SK-N-MC (cell line): ENCODE data around the gene ERP44.
"Not testable (repeated sequence)": the region's sequence is repeated elsewhere in the genome, so short reads cannot be mapped to it uniquely, and the experiment has no call there.

Source experiments
- DNase-seq: peaks from one replicate; pipeline ENCODE4 v3.0.0-alpha.2; 2011; ENCODE audit warnings: low read depth, low spot score
- H3K27ac ChIP-seq: fragments of 200-600 bp; sonication (generic); 2 replicates; pipeline ENCODE4 v1.5.1; 2016; ENCODE audit warnings: mixed run types
- H3K36me3 ChIP-seq: fragments of 200-600 bp; sonication (generic); 2 replicates; pipeline ENCODE4 v1.6.1; 2017; ENCODE audit warnings: antibody characterized with exemption, low read length, mixed read lengths; ENCODE audit not compliant: insufficient read depth
- H3K4me3 ChIP-seq: fragments of 200-600 bp; sonication (generic); 2 replicates; pipeline ENCODE4 v1.5.1; 2016
- H3K9ac ChIP-seq: fragments of 200-600 bp; sonication (generic); 2 replicates; pipeline ENCODE4 v1.8.0; 2017; ENCODE audit warnings: mixed run types, mixed read lengths; ENCODE audit not compliant: insufficient read length
- H3K9me3 ChIP-seq: fragments of 200-600 bp; sonication (generic); 2 replicates; pipeline ENCODE4 v1.6.1; 2017; ENCODE audit warnings: low read depth, mild to moderate bottlenecking, antibody characterized with exemption, low read length, moderate library complexity, mixed read lengths
- EZH2 ChIP-seq: fragments of 200-600 bp; sonication (generic); IDR thresholded peaks from one replicate; pipeline ENCODE4 v1.6.1; 2017; ENCODE audit warnings: antibody characterized with exemption
- FOXP2 ChIP-seq: optimal IDR thresholded peaks from 2 replicates; pipeline ENCODE3; 2011; ENCODE audit warnings: mild to moderate bottlenecking, moderate library complexity; ENCODE audit not compliant: insufficient read depth; ENCODE audit errors: extremely low read length, control extremely low read depth
- POLR2AphosphoS5 ChIP-seq: IDR thresholded peaks from 2 replicates; pipeline ENCODE4 v1.6.1; 2012; ENCODE audit warnings: mild to moderate bottlenecking, low read depth, low read length, borderline replicate concordance

Gene ERP44

DNA sequence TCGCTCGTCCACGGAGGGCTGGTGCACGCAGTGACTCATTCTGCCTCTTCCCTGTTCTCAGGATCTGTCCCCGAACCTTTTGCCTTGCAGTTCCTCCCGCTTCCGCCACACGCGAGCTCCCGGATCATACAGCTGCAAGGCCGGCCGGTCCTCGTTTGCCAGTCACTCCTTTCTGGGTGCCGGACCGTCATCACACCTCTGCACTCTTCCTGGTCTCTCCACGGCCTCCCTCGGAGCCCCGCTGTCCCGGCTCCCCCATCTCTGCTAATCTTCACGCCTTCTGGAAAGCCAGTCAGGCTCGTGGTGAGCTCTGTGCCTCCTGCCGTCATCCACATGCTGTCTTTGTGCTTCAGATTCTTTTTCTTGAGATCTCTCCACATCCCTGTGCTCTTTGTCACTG is 100.5 kb downstream of the ERP44 start:
- TF ChIP-seq POLR2AphosphoS5: no peak
- no peak for TF ChIP-seq EZH2
- TF ChIP-seq FOXP2: no peak
- Histone ChIP-seq H3K4me3 (no peak overlapping the region), H3K36me3 (no peaks in the 10 kb centered on the region), H3K9ac (no peak overlapping the region), H3K9me3 (no peaks in the 10 kb centered on the region), H3K27ac (no peak overlapping the region)
- no peak for DNase-seq

DNA sequence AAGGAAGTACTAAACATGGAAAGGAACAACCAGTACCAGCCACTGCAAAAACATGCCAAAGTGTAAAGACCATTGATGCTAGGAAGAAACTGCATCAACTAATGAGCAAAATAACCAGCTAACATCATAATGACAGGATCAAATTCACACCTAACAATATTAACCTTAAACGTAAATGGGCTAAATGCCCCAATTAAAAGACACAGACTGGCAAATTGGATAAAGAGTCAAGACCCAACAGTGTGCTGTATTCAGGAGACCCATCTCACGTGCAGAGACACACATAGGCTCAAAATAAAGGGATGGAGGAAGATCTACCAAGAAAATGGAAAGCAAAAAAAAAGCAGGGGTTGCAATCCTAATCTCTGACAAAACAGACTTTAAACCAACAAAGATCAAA is 108.3 kb downstream of the ERP44 start:
- not testable (repeated sequence) for DNase-seq, H3K27ac ChIP-seq, H3K9ac ChIP-seq, H3K9me3 ChIP-seq, H3K4me3 ChIP-seq, H3K36me3 ChIP-seq

DNA sequence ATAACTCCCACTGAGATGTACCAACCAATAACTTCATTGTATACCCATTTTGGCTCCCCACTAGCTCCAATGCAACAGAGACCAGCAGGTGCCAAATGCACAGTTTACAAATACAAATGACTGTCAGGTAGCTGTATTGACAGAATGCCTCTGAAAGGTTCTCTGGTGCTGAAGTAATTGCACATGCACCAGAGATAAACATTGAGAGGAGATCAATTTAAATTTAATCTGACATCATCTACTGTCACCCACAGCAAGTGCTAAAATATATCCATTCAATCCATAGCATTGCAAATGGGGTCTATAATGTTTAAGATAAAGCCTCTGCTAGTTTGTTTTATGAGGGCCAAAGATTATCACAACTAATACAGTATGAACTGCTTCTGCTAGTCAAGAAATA is 112.2 kb downstream of the ERP44 start:
- Histone ChIP-seq H3K9ac (no peak overlapping the region), H3K36me3 (peaks cover 5% of the 10 kb centered on the region), H3K4me3 (no peak overlapping the region), H3K9me3 (no peaks in the 10 kb centered on the region), H3K27ac (no peak overlapping the region)
- DNase-seq: no peak
- TF ChIP-seq EZH2 (no peak), POLR2AphosphoS5 (no peak), FOXP2 (no peak)

DNA sequence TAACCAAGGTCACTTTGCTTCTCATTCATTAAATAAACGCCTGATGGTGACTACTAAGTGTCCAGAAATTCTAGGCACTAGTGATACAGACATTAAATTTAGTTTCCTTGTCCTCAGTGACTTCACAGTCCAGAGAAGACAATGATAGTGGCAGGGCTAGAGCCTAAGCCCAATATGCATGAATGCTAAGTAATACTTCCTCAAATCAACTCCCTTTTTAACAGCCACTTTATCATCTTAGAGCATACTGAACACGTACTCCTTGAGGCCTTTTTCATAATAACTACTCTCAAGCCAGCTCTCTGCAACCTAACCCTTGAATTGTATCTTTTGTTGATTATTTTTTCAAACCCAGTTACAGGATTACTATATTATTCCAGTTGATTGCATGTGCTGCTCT is 118.2 kb downstream of the ERP44 start:
- Histone ChIP-seq H3K9me3 (no peaks in the 10 kb centered on the region), H3K9ac (no peak overlapping the region), H3K4me3 (no peak overlapping the region), H3K36me3 (peaks cover 5% of the 10 kb centered on the region; the same call in 1 of the 2 replicates), H3K27ac (no peak overlapping the region)
- TF ChIP-seq EZH2: no peak
- no peak for TF ChIP-seq POLR2AphosphoS5
- TF ChIP-seq FOXP2: no peak
- DNase-seq: no peak

DNA sequence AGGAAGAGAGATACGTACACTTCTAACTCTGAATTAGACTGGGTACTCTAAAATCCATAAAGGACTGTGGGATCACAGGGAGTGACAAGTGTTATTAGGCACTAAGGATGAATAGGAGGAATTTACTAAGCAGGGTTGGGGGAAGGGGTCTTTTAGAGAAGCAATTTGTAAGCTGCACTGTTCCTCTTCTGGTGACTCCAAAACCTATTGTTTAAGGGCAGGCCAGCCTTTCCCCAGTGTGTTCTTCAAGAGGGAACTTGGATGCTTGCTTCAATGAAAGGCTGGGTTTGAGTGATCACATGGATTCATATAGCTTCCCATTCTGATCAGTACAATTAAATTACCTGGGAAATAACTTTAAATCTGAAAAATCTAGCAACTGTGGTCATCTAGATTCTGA is 120.6 kb downstream of the ERP44 start:
- no peak overlapping the region for H3K4me3 ChIP-seq
- DNase-seq: no peak
- no peak overlapping the region for H3K27ac ChIP-seq
- no peaks in the 10 kb centered on the region for H3K9me3 ChIP-seq
- H3K9ac ChIP-seq: no peak overlapping the region
- TF ChIP-seq FOXP2 (no peak), EZH2 (no peak), POLR2AphosphoS5 (no peak)
- H3K36me3 ChIP-seq: peaks cover 5% of the 10 kb centered on the region; the same call in 1 of the 2 replicates

DNA sequence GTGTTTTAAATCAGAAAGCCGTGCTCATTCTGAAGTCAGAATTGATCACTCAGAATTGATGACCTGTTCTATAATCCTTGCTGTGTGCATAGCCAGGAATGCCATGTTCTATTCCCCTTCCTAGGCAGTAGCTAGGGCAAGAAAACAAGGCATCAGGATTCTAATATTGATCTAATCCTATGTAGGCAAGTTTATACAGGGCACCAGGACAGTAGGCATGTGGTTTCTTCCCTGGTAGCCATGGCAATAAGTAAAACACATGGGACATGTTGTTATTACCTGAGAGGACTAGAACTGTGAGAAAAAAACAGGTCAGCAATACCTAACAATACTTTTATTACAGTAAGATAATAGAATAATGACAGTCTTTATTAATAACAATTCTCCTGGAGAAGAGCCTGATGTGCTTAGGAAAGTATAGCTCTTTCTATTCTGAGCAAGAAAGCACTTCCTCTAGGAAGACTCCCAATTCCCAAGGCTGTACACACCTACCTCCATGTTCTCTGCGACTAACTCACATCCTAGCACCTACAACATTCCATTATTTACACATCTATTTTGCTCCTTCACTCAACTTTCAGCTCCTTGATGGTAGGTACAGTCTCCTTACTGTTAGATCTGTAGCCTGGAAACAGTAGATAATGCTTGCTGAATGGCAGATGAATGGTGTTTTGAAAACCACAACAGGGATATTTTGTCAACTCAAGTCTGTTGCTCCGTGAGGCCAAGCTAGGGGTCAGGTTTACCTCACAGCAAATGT is 121.6 kb downstream of the ERP44 start:
- H3K36me3 ChIP-seq: peaks cover 5% of the 10 kb centered on the region; the same call in 1 of the 2 replicates
- H3K27ac ChIP-seq: no peak overlapping the region
- TF ChIP-seq EZH2 (no peak), FOXP2 (no peak), POLR2AphosphoS5 (no peak)
- no peak overlapping the region for H3K4me3 ChIP-seq
- H3K9me3 ChIP-seq: no peaks in the 10 kb centered on the region
- DNase-seq: no peak
- H3K9ac ChIP-seq: no peak overlapping the region

DNA sequence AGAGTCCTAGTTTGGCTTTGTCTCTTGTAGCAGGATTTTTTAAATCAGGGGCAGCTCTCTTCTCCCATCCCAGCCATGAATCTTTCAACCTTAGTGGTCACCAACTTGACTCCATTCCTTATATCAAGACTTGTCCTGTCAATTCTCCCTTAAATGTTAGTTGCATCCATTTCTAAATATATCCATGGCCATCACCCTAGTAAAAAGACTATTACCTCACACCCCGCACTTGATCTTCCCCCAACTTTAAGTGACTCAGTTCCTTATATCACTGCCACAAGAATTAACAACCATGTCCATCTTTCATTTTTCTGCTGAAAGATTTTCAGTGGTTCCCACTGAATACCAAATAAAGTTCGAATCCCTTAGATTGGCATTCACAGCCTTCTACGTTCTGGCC is 125.3 kb downstream of the ERP44 start:
- DNase-seq: no peak
- no peak for TF ChIP-seq POLR2AphosphoS5
- no peak for TF ChIP-seq FOXP2
- no peak for TF ChIP-seq EZH2
- Histone ChIP-seq H3K9me3 (no peaks in the 10 kb centered on the region), H3K9ac (no peak overlapping the region), H3K36me3 (no peaks in the 10 kb centered on the region; the same call in 1 of the 2 replicates), H3K4me3 (no peak overlapping the region), H3K27ac (no peak overlapping the region)

GRCh38 chr9:99971410-99971809 is 127.4 kb downstream of the ERP44 start:
- TF ChIP-seq EZH2: no peak
- TF ChIP-seq FOXP2: no peak
- no peak for TF ChIP-seq POLR2AphosphoS5
- Histone ChIP-seq H3K9me3 (no peaks in the 10 kb centered on the region), H3K36me3 (no peaks in the 10 kb centered on the region; the same call in 1 of the 2 replicates), H3K4me3 (no peak overlapping the region), H3K27ac (no peak overlapping the region), H3K9ac (no peak overlapping the region)
- DNase-seq: no peak

- H3K27ac ChIP-seq: no peak overlapping the region
- H3K9me3 ChIP-seq: no peaks in the 10 kb centered on the region
- no peaks in the 10 kb centered on the region; the same call in 1 of the 2 replicates for H3K36me3 ChIP-seq
- H3K9ac ChIP-seq: no peak overlapping the region
- no peak for DNase-seq
- no peak for TF ChIP-seq EZH2
- no peak for TF ChIP-seq POLR2AphosphoS5
- no peak for TF ChIP-seq FOXP2
- no peak overlapping the region for H3K4me3 ChIP-seq
These were observed 128.3 kb downstream of the ERP44 start for GRCh38 chr9:99970481-99970880.
